PFSK-1 (cell line): ENCODE results near the gene ASIC4.

Experiments
- SIN3A ChIP-seq: IDR thresholded peaks from 2 replicates; pipeline ENCODE4 v1.6.1; 2012; ENCODE audit warnings: mild to moderate bottlenecking, low read length, moderate library complexity, borderline replicate concordance; ENCODE audit not compliant: insufficient read depth
- TAF1 ChIP-seq: IDR thresholded peaks from 2 replicates; pipeline ENCODE4 v1.6.1; 2012; ENCODE audit warnings: low read length, control low read depth, borderline replicate concordance; ENCODE audit not compliant: insufficient read depth
- TF ChIP-seq, protein P1 (sequence below), 2 experiments: IDR thresholded peaks; 2 replicates each; pipeline versions ENCODE4 v1.6.1 to v1.8.0; 2011 to 2012; ENCODE audit warnings: low read depth in 2 of 2, low read length in 2 of 2, control low read depth in 1 of 2, inconsistent platforms in 1 of 2, mild to moderate bottlenecking in 1 of 2, moderate library complexity in 1 of 2; ENCODE audit not compliant: insufficient read depth in 1 of 2

DNA sequence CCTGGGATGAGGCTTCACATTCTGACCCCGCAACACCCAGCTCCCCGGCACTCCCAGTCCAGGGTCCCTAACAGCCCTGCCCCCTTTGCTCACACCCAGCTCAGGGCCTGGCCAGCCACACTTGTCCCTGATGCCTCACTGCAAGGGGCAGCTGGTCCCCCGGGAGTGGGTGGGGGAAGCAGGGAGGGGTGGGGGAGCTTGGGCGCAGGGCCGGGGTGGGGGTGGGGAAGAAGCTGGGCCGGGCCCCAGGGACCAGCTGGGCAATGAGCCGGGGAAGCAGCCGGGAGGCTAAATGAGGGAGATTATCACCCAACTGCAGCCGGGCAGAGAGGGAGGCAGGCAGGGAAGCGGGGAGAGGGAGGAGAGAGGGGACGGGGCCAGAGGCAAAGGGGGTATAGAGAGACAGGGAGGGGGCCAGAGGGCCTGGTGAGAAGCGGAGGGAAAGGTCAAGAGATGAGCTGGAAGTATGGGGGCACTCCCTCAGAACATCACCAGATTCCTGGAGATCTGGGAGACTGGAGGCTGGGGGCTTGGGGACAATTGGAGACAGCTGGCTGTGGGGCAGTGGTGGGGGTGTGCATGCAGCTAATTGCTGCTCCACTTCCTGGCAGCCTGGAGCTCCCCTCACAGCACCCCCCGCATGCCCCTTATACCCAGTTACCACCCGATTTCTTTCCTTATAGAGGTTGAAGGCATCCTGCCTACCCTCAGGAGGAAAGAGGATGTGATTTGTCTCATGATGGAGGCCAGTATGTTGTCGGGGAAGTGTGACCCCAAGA lies 2.5 kb upstream of the ASIC4 start:
- no peak for TF ChIP-seq TAF1
- TF ChIP-seq, protein P1, sequence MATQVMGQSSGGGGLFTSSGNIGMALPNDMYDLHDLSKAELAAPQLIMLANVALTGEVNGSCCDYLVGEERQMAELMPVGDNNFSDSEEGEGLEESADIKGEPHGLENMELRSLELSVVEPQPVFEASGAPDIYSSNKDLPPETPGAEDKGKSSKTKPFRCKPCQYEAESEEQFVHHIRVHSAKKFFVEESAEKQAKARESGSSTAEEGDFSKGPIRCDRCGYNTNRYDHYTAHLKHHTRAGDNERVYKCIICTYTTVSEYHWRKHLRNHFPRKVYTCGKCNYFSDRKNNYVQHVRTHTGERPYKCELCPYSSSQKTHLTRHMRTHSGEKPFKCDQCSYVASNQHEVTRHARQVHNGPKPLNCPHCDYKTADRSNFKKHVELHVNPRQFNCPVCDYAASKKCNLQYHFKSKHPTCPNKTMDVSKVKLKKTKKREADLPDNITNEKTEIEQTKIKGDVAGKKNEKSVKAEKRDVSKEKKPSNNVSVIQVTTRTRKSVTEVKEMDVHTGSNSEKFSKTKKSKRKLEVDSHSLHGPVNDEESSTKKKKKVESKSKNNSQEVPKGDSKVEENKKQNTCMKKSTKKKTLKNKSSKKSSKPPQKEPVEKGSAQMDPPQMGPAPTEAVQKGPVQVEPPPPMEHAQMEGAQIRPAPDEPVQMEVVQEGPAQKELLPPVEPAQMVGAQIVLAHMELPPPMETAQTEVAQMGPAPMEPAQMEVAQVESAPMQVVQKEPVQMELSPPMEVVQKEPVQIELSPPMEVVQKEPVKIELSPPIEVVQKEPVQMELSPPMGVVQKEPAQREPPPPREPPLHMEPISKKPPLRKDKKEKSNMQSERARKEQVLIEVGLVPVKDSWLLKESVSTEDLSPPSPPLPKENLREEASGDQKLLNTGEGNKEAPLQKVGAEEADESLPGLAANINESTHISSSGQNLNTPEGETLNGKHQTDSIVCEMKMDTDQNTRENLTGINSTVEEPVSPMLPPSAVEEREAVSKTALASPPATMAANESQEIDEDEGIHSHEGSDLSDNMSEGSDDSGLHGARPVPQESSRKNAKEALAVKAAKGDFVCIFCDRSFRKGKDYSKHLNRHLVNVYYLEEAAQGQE (IDR thresholded peaks at IDR 0.05; ENCODE audit: insufficient read depth in 1 of 2, low read depth in 2 of 2, low read length in 2 of 2) = no peak
- TF ChIP-seq SIN3A = no peak
